ENCODE measurements around the gene MACIR. TPM values are rescaled to one million over a fixed set of nuclear protein-coding genes. Genes with fewer than 3 reads are reported as not detected.

Gene MACIR
- total RNA-seq, 1 experiment from 2014 or later: 25.2 TPM

- no peaks in the 10 kb centered on the region for H3K27me3 Mint-ChIP-seq (ENCODE audit: unreplicated experiment)
- no peaks in the 10 kb centered on the region for H3K4me1 Mint-ChIP-seq (ENCODE audit: low read depth, unreplicated experiment)
- no peak overlapping the region for H3K27ac Mint-ChIP-seq (ENCODE audit: unreplicated experiment)
- no peak for DNase-seq
- no TSS peak for BruUV-seq (replicated peaks)
- H3K4me3 Mint-ChIP-seq (ENCODE audit: low read depth, unreplicated experiment): no peak overlapping the region
- TF ChIP-seq CTCF (IDR thresholded peaks at IDR 0.05; ENCODE audit: unreplicated experiment): no peak
- no peaks in the 10 kb centered on the region for H3K9me3 Mint-ChIP-seq (ENCODE audit: low read depth, unreplicated experiment)
- no peaks in the 10 kb centered on the region for H3K36me3 Mint-ChIP-seq (ENCODE audit: insufficient read depth, unreplicated experiment)
- intact Hi-C loops (cut with micrococcal nuclease; ENCODE audit: unreplicated experiment): no loop called here
- CTCF ChIA-PET: no interaction called here
These were observed 22.4 kb downstream of the MACIR start for GRCh38 chr5:103280967-103281366.

GRCh38 chr5:103283120-103283519 is 24.6 kb downstream of the MACIR start:
- Mint-ChIP-seq H3K4me3 (ENCODE audit: low read depth, unreplicated experiment) (no peak overlapping the region), H3K9me3 (ENCODE audit: low read depth, unreplicated experiment) (no peaks in the 10 kb centered on the region), H3K27me3 (ENCODE audit: unreplicated experiment) (no peaks in the 10 kb centered on the region), H3K27ac (ENCODE audit: unreplicated experiment) (no peak overlapping the region), H3K4me1 (ENCODE audit: low read depth, unreplicated experiment) (no peaks in the 10 kb centered on the region), H3K36me3 (ENCODE audit: insufficient read depth, unreplicated experiment) (no peaks in the 10 kb centered on the region)
- no TSS peak for BruUV-seq (replicated peaks)
- intact Hi-C loops (cut with micrococcal nuclease; ENCODE audit: unreplicated experiment): no loop called here
- no peak for TF ChIP-seq CTCF (IDR thresholded peaks at IDR 0.05; ENCODE audit: unreplicated experiment)
- CTCF ChIA-PET: no interaction called here
- DNase-seq: no peak

GRCh38 chr5:103283869-103284268 is 25.3 kb downstream of the MACIR start:
- intact Hi-C loops (cut with micrococcal nuclease; ENCODE audit: unreplicated experiment): no loop called here
- TF ChIP-seq CTCF (IDR thresholded peaks at IDR 0.05; ENCODE audit: unreplicated experiment): no peak
- Mint-ChIP-seq H3K9me3 (ENCODE audit: low read depth, unreplicated experiment) (no peaks in the 10 kb centered on the region), H3K27ac (ENCODE audit: unreplicated experiment) (no peak overlapping the region), H3K4me1 (ENCODE audit: low read depth, unreplicated experiment) (no peaks in the 10 kb centered on the region), H3K27me3 (ENCODE audit: unreplicated experiment) (no peaks in the 10 kb centered on the region), H3K36me3 (ENCODE audit: insufficient read depth, unreplicated experiment) (no peaks in the 10 kb centered on the region), H3K4me3 (ENCODE audit: low read depth, unreplicated experiment) (no peak overlapping the region)
- no peak for DNase-seq
- BruUV-seq (replicated peaks): no TSS peak
- CTCF ChIA-PET: no interaction called here

- Mint-ChIP-seq H3K4me3 (ENCODE audit: low read depth, unreplicated experiment) (no peak overlapping the region), H3K9me3 (ENCODE audit: low read depth, unreplicated experiment) (no peaks in the 10 kb centered on the region), H3K4me1 (ENCODE audit: low read depth, unreplicated experiment) (no peaks in the 10 kb centered on the region), H3K27ac (ENCODE audit: unreplicated experiment) (no peak overlapping the region), H3K36me3 (ENCODE audit: insufficient read depth, unreplicated experiment) (no peaks in the 10 kb centered on the region), H3K27me3 (ENCODE audit: unreplicated experiment) (no peaks in the 10 kb centered on the region)
- intact Hi-C loops (cut with micrococcal nuclease; ENCODE audit: unreplicated experiment): no loop called here
- TF ChIP-seq CTCF (IDR thresholded peaks at IDR 0.05; ENCODE audit: unreplicated experiment): no peak
- CTCF ChIA-PET: no interaction called here
- DNase-seq: no peak
- no TSS peak for BruUV-seq (replicated peaks)
These were observed 28.1 kb downstream of the MACIR start for GRCh38 chr5:103286622-103287021.
